Upper lobe of right lung (tissue), 1 donor: Measurements from ENCODE around the gene TPD52L2. TPM values are rescaled to one million over a fixed set of nuclear protein-coding genes. Genes with fewer than 3 reads are reported as not detected.

Experiments used
- ATAC-seq: fragments of 200-7000 bp; cut with Tn5 transposase; one replicate; pipeline ENCODE4 v1.9.1; 2020; ENCODE audit warnings: mild to moderate bottlenecking, moderate library complexity
- DNase-seq: peaks from one replicate; pipeline ENCODE4 v3.0.0-alpha.2; 2020
- H3K27ac ChIP-seq: fragments of 200-600 bp; one replicate; pipeline ENCODE4 v1.8.0; 2022
- H3K27me3 ChIP-seq: fragments of 200-600 bp; one replicate; pipeline ENCODE4 v1.8.0; 2022; ENCODE audit warnings: mild to moderate bottlenecking
- H3K36me3 ChIP-seq: fragments of 200-600 bp; one replicate; pipeline ENCODE4 v1.8.0; 2022
- H3K4me1 ChIP-seq: fragments of 200-600 bp; one replicate; pipeline ENCODE4 v1.8.0; 2022
- H3K4me3 ChIP-seq: fragments of 200-600 bp; one replicate; pipeline ENCODE4 v1.8.0; 2022; ENCODE audit warnings: mild to moderate bottlenecking
- H3K9me3 ChIP-seq: fragments of 200-600 bp; one replicate; pipeline ENCODE4 v1.8.0; 2022
- intact Hi-C: fragments of 100-400 bp; cut with DNase I; formaldehyde crosslinking; loops from one replicate; pipeline ENCODE4 v1.11.0; 2022
- microRNA-seq: library from miRNA; unstranded; fragments of <30 nt; microRNA quantifications from one replicate; pipeline ENCODE4 v1.2.0, GENCODE V29; 2020; ENCODE audit warnings: borderline microRNAs expressed
- total RNA-seq: library from RNA; stranded (reverse); fragmentation: NEBNext Ultra II Directional; extraction: Animal tissue kit (Norgen Biotek cat#: 25700); gene quantifications from one replicate; pipeline ENCODE4 v1.2.1, GENCODE V29; 2021
- TF ChIP-seq, protein P1 (sequence below): fragments of 200-600 bp; IDR thresholded peaks from one replicate; pipeline ENCODE4 v1.8.0; 2022; ENCODE audit warnings: antibody characterized with exemption
- donor health status: DM: no; HTN: yes; CAD: no; lungs with severe emphysema.

TPD52L2 gene
- total RNA-seq, 1 donor from 2014 or later, result 81.5 TPM

DNA sequence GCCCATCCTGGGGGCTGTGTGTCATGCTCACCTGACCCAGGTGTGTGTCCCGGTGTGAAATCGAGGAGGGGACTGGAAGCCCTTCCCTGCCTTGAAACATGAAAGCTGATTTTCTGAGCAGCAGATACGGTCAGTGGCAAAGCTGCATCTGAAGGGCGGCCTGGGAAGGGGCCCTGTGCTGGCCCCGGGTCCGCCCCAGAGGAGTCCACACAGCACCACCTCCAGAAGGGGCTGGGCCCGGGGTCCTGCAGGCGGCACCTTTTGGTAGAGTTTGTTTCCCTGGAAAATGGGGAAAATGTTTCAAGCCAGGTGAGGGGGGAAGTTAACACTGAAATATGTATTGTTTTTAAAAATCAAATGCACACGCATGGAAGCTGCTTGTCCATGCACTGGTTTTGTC lies 70.4 kb downstream of the TPD52L2 start:
- TF ChIP-seq, protein P1, sequence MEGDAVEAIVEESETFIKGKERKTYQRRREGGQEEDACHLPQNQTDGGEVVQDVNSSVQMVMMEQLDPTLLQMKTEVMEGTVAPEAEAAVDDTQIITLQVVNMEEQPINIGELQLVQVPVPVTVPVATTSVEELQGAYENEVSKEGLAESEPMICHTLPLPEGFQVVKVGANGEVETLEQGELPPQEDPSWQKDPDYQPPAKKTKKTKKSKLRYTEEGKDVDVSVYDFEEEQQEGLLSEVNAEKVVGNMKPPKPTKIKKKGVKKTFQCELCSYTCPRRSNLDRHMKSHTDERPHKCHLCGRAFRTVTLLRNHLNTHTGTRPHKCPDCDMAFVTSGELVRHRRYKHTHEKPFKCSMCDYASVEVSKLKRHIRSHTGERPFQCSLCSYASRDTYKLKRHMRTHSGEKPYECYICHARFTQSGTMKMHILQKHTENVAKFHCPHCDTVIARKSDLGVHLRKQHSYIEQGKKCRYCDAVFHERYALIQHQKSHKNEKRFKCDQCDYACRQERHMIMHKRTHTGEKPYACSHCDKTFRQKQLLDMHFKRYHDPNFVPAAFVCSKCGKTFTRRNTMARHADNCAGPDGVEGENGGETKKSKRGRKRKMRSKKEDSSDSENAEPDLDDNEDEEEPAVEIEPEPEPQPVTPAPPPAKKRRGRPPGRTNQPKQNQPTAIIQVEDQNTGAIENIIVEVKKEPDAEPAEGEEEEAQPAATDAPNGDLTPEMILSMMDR, result no peak
- Histone ChIP-seq H3K36me3 (peaks cover 67% of the 10 kb centered on the region), H3K27ac (no peak overlapping the region), H3K9me3 (no peaks in the 10 kb centered on the region), H3K4me1 (no peaks in the 10 kb centered on the region), H3K4me3 (no peak overlapping the region), H3K27me3 (no peaks in the 10 kb centered on the region)
- intact Hi-C loops, result no loop called here
- no peak for ATAC-seq
- no peak for DNase-seq

DNA sequence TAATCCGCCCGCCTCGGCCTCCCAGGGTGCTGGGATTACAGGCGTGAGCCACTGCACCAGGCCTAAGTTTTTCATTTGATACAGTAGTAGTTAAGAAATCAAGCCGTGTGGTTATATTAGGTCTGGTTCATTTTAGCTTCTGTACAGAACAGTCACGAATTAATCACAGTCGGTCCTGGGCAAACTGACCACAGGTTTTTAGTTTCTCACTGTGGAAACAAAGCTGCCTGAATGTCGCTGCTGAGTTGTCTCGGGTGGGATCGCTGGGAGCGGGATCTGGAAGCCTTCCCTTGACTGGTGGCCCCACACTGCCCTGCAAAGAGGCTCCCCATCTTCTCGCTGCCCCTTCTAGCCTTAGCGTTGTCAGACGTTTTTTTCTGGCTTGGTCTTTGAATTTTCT lies 72.5 kb downstream of the TPD52L2 start:
- TF ChIP-seq, protein P1, result no peak
- Histone ChIP-seq H3K36me3 (peaks cover 53% of the 10 kb centered on the region), H3K4me1 (peaks cover 8% of the 10 kb centered on the region), H3K27me3 (no peaks in the 10 kb centered on the region), H3K9me3 (no peaks in the 10 kb centered on the region), H3K27ac (no peak overlapping the region), H3K4me3 (no peak overlapping the region)
- no peak for DNase-seq
- no peak for ATAC-seq
- intact Hi-C loops, result no loop called here

DNA sequence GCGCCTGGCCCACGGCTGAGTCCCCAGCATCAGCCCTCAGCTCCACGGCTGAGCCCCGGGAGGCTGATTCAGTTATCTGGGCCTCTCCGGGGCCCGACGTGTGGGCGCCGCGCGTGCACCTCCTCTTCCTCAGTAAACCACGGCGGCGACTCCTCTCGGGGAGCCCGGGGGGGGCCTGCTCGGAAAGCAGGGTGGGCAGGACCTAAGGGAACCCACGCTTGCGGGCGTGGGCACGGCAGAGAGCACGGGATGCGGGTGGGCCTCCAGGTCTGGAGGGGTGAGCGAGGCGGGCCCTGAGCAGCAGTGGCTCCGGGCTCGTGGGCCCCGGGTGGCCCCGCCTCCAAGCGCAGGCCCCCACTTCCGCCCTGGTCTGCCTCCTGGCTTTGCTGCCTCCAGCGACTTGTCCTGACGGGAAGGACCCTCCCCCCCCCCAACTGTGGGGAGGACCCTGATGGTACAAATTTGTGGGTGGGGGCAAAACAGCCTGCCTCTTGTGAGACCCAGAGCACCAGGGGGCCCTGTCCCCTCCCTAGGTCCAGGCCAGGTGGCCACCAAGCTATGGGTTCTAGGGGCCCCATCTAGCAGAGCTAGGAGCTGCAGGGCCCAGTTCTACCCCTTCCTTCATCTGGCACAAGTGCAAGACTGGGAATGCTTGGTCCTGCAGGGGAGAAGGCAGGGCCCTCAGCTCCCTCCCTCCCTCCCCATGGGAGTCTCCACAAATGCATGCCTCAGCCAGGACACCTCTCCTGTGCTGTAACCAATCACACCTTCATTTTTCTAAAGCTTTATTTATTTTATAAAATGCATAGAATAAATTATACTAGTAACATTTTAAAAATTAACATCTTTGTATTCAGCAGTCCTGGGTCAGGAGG lies 74.2 kb downstream of the TPD52L2 start:
- Histone ChIP-seq H3K27me3 (no peaks in the 10 kb centered on the region), H3K36me3 (peaks cover 58% of the 10 kb centered on the region), H3K27ac (no peak overlapping the region), H3K4me1 (peaks cover 22% of the 10 kb centered on the region), H3K4me3 (no peak overlapping the region), H3K9me3 (no peaks in the 10 kb centered on the region)
- TF ChIP-seq, protein P1, result no peak
- intact Hi-C loops, result no loop called here
- no peak for DNase-seq
- ATAC-seq, result no peak

DNA sequence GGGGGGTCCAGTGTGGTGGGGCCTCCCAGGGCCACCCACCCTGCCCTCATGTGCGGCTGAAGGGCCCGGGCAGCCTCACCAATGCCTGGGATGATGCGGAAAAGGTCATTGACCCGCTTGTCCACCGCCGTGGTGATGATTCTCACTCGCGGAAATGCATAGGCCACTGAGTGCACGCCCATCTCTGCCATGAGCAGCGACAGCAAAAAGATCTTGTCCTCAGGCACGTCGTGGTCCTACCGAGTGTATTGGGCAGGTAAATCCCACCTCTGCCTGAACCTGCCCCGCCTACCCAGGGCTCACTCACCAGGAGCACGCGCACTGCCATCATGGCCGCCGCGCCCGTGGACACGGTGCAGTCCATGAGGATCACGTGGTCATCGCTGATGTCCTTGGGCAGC lies 75.0 kb downstream of the TPD52L2 start:
- intact Hi-C loops, result no loop called here
- DNase-seq (no peak), ATAC-seq (no peak)
- H3K36me3 ChIP-seq, result peaks cover 58% of the 10 kb centered on the region
- H3K4me3 ChIP-seq, result no peak overlapping the region
- no peaks in the 10 kb centered on the region for H3K27me3 ChIP-seq
- peaks cover 22% of the 10 kb centered on the region for H3K4me1 ChIP-seq
- TF ChIP-seq, protein P1, result no peak
- no peaks in the 10 kb centered on the region for H3K9me3 ChIP-seq
- no peak overlapping the region for H3K27ac ChIP-seq

DNA sequence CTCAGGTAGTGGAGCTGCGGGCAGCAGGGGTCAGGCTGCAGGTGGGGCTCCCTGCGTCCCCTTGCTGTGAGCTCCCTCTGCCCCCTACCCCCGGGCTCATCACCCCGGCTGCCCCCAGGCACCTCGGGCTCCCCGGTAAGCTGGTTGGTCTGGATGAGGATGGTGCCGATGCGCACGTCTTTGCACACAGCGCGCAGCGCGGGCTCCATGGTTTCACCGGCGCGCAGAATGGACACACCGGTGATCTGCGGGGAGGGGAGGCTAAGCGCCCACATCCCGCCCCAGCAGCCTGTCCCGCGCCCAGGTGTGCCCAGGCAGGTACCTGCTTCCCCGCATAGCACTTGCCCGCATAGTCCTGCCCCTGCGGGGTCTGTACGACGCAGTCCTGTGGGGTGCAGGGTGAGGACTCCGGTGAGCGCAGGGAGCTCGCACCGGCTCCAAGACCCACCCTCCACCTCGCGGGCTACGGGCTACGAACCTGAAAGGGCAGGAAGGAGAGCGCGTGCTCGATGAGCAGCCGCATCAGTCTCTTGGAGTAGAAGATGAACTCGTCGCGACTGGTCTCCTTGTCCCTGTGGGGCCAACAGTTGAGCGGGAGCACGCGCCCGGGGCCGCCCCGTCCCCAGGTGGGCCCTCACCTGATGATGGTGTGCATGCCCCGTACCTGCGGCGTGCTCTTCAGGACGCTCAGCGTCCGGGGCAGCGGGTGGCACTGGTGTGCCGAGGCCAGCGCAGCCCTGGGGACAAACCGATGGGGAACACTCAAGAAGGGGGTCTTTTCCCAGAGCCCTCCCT lies 75.6 kb downstream of the TPD52L2 start:
- ATAC-seq (no peak), DNase-seq (no peak)
- Histone ChIP-seq H3K36me3 (peaks cover 58% of the 10 kb centered on the region), H3K4me3 (no peak overlapping the region), H3K9me3 (no peaks in the 10 kb centered on the region), H3K4me1 (peaks cover 22% of the 10 kb centered on the region), H3K27ac (peak overlapping the region; percentile 72), H3K27me3 (no peaks in the 10 kb centered on the region)
- TF ChIP-seq, protein P1, result no peak
- intact Hi-C loops, result no loop called here

Small RNAs within 50 kb of the gene (microRNA-seq; reads per million reads assigned to microRNA genes)
- gene MIR1914 (not detected), gene MIR941-1 (not detected), gene MIR941-2 (not detected), gene MIR941-3 (not detected), gene MIR941-4 (not detected), gene MIR941-5 (not detected)

Other genes with a start within 250 kb of the TPD52L2 start
- gene GMEB2, start 238.2 kb upstream of the TPD52L2 start, total RNA-seq, result 11.3 TPM
- gene STMN3, start 211.8 kb upstream of the TPD52L2 start, total RNA-seq, result 12.4 TPM
- 26.7 TPM for gene RTEL1, start 207.0 kb upstream of the TPD52L2 start, total RNA-seq
- gene TNFRSF6B, start 168.6 kb upstream of the TPD52L2 start, total RNA-seq, result 14.4 TPM
- 49.4 TPM for gene ARFRP1, start 157.3 kb upstream of the TPD52L2 start, total RNA-seq
- 27.6 TPM for gene ZGPAT, start 157.2 kb upstream of the TPD52L2 start, total RNA-seq
- 7.8 TPM for gene LIME1, start 128.6 kb upstream of the TPD52L2 start, total RNA-seq
- gene SLC2A4RG, start 125.5 kb upstream of the TPD52L2 start, total RNA-seq, result 64.1 TPM
- gene ZBTB46, start 34.0 kb upstream of the TPD52L2 start, total RNA-seq, result 19.7 TPM
- not detected for gene ABHD16B, start 3.8 kb upstream of the TPD52L2 start, total RNA-seq
- gene DNAJC5, start 29.9 kb downstream of the TPD52L2 start, total RNA-seq, result 49.8 TPM
- gene UCKL1, start 91.1 kb downstream of the TPD52L2 start, total RNA-seq, result 38.9 TPM
- 17.6 TPM for gene ZNF512B, start 104.7 kb downstream of the TPD52L2 start, total RNA-seq
- gene SAMD10, start 114.4 kb downstream of the TPD52L2 start, total RNA-seq, result 4.3 TPM
- gene PRPF6, start 115.9 kb downstream of the TPD52L2 start, total RNA-seq, result 58.9 TPM
- gene C20orf204, start 170.9 kb downstream of the TPD52L2 start, total RNA-seq, result 1.9 TPM
- gene SOX18, start 184.4 kb downstream of the TPD52L2 start, total RNA-seq, result 135 TPM
- 40.2 TPM for gene TCEA2, start 197.9 kb downstream of the TPD52L2 start, total RNA-seq
- gene RGS19, start 214.2 kb downstream of the TPD52L2 start, total RNA-seq, result 40.8 TPM
- gene OPRL1, start 214.8 kb downstream of the TPD52L2 start, total RNA-seq, result 1.9 TPM
- not detected for gene LKAAEAR1, start 219.1 kb downstream of the TPD52L2 start, total RNA-seq
- gene NPBWR2, start 242.3 kb downstream of the TPD52L2 start, total RNA-seq, result not detected